ENCODE measurements around the gene KIF22.
"Not testable (repeated sequence)": the region's sequence is repeated elsewhere in the genome, so short reads cannot be mapped to it uniquely, and the experiment has no call there.

The KIF22 gene

GRCh38 chr16:29767062-29767461 is 23.5 kb upstream of the KIF22 start:
- no peak for TF ChIP-seq CTCF (IDR thresholded peaks at IDR 0.05; ENCODE audit: control extremely low read depth, extremely low read depth, low read depth, missing control alignments)
- no peak for DNase-seq (ENCODE audit: extremely low spot score)
- POLR2A ChIA-PET, result no interaction called here
- CTCF ChIA-PET, result interaction anchor here (1.7 to 4.3 kb wide), 5 partner anchors 12 to 28 kb away, joined by 4 to 18 read pairs (median 12); partner anchors contain the start of gene KIF22

- no peak for TF ChIP-seq CTCF (IDR thresholded peaks at IDR 0.05; ENCODE audit: control extremely low read depth, extremely low read depth, low read depth, missing control alignments)
- POLR2A ChIA-PET, result no interaction called here
Observed at GRCh38 chr16:29769507-29769906, 21.0 kb upstream of the KIF22 start.

GRCh38 chr16:29770250-29770929 is 20.2 kb upstream of the KIF22 start:
- CTCF ChIA-PET, result interaction anchor here (1.2 to 3.6 kb wide), 3 partner anchors 15 to 71 kb away, joined by 3 to 12 read pairs (median 5); partner anchors contain the start of gene KIF22
- DNase-seq (ENCODE audit: extremely low spot score), result no peak
- TF ChIP-seq CTCF (IDR thresholded peaks at IDR 0.05; ENCODE audit: control extremely low read depth, extremely low read depth, low read depth, missing control alignments), result no peak
- POLR2A ChIA-PET, result no interaction called here

More at GRCh38 chr16:29769507-29769906, 21.0 kb upstream of the KIF22 start:
- CTCF ChIA-PET, result interaction anchor here (0.9 to 4.3 kb wide), 6 partner anchors 8 to 40 kb away, joined by 3 to 18 read pairs (median 8); partner anchors contain the start of genes KIF22 and ZG16
- DNase-seq (ENCODE audit: extremely low spot score), result no peak

- POLR2A ChIA-PET; DNase-seq (ENCODE audit: extremely low spot score): not testable (repeated sequence)
- CTCF ChIA-PET, result interaction anchor here (1.4 to 3.9 kb wide), 2 partner anchors 12 to 13 kb away, joined by 3 to 22 read pairs; no protein-coding TSS in a partner anchor
Observed at GRCh38 chr16:29772330-29772729, 18.2 kb upstream of the KIF22 start.

- no peak for TF ChIP-seq CTCF (IDR thresholded peaks at IDR 0.05; ENCODE audit: control extremely low read depth, extremely low read depth, low read depth, missing control alignments)
- DNase-seq (ENCODE audit: extremely low spot score), result no peak
- POLR2A ChIA-PET, result no interaction called here
- CTCF ChIA-PET, result interaction anchor here (1.2 to 3.9 kb wide), 3 partner anchors 10 to 73 kb away, joined by 3 to 22 read pairs (median 5); no protein-coding TSS in a partner anchor
Observed at GRCh38 chr16:29774730-29775129, 15.8 kb upstream of the KIF22 start.

- DNase-seq (ENCODE audit: extremely low spot score), result no peak
- CTCF ChIA-PET, result interaction anchor here (0.6 kb wide), 1 partner anchor 73 kb away, joined by 3 read pairs; no protein-coding TSS in a partner anchor
- POLR2A ChIA-PET, result no interaction called here
- TF ChIP-seq CTCF (IDR thresholded peaks at IDR 0.05; ENCODE audit: control extremely low read depth, extremely low read depth, low read depth, missing control alignments), result no peak
Observed at GRCh38 chr16:29775742-29776408, 14.7 kb upstream of the KIF22 start.

Data from GM10248 (cell line).